Breast epithelium (tissue), 3 donors: Measurements from ENCODE around the gene CCDC107.

Experiments
- CTCF ChIP-seq, 3 donors: fragments of 450-650 bp; IDR thresholded peaks; one replicate each; pipeline ENCODE4 v1.5.1; 2016 to 2017; ENCODE audit warnings: antibody characterized with exemption in 3 of 3, mild to moderate bottlenecking in 3 of 3, moderate library complexity in 3 of 3
- POLR2A ChIP-seq: fragments of 450-650 bp; IDR thresholded peaks from one replicate; pipeline ENCODE4 v1.6.1; 2016; ENCODE audit warnings: antibody characterized with exemption, mild to moderate bottlenecking, moderate library complexity
- POLR2AphosphoS5 ChIP-seq, 3 donors: sonication (generic); formaldehyde crosslinking; IDR thresholded peaks; one replicate each; pipeline ENCODE4 v1.6.1; 2017; ENCODE audit warnings: antibody characterized with exemption in 3 of 3

GRCh38 chr9:35666045-35666444, 8.0 kb downstream of the CCDC107 start:
- TF ChIP-seq CTCF (IDR thresholded peaks at IDR 0.05) (no peak), POLR2A (no peak), POLR2AphosphoS5 (IDR thresholded peaks at IDR 0.05) (no peak)
